GM12878 (cell line): ENCODE data around the gene EIF5. TPM values are rescaled to one million over a fixed set of nuclear protein-coding genes. Genes with fewer than 3 reads are reported as not detected.
A peak's percentile ranks its signal among the peaks of the same experiment; 100 is the strongest.

Experiments used
- ATAC-seq: fragments of 200-7000 bp; cut with Tn5 transposase; 3 replicates; pipeline ENCODE4 v1.9.1; 2020; ENCODE audit warnings: mild to moderate bottlenecking, moderate library complexity
- BruUV-seq: library from RNA; stranded (reverse); fragments of 400-500 nt; replicated peaks from 2 replicates; lab custom pipeline; 2021; lab: Mats Ljungman, UMichigan
- CTCF ChIA-PET: fragments of 300-600 bp; sonication (Branson Sonifier 250); formaldehyde crosslinking; extraction: SDS; loops from one replicate; lab custom pipeline; 2021; ENCODE audit warnings: inconsistent platforms; lab: Yijun Ruan, JAX
- POLR2A ChIA-PET: fragments of 350-600 bp; formaldehyde crosslinking; extraction: SDS; loops from one replicate; lab custom pipeline; 2021; ENCODE audit warnings: inconsistent platforms; lab: Charles Lee
- RAD21 ChIA-PET: fragments of 300-600 bp; sonication (Branson Sonifier 250); formaldehyde crosslinking; loops from one replicate; lab custom pipeline; 2023; ENCODE audit warnings: antibody characterized with exemption; ENCODE audit not compliant: unreplicated experiment; lab: Charles Lee
- SMC1A ChIA-PET: fragments of 300-600 bp; sonication (Branson Sonifier 250); formaldehyde crosslinking; loops from one replicate; lab custom pipeline; 2023; ENCODE audit not compliant: unreplicated experiment, uncharacterized antibody; lab: Charles Lee
- DNase-seq: peaks from one replicate; pipeline ENCODE4 v3.0.0-alpha.2; 2011; ENCODE audit warnings: low read depth, low spot score
- FAIRE-seq: peaks from 3 replicates; lab custom pipeline; 2011; peaks lifted over from hg19 to GRCh38; lab: Jason Lieb, UNC
- H2AFZ ChIP-seq: 2 replicates; pipeline ENCODE4 v1.6.0; 2011; ENCODE audit warnings: low read depth, low read length, control low read depth; ENCODE audit not compliant: control insufficient read depth
- H3K27ac ChIP-seq: 2 replicates; pipeline ENCODE4 v1.5.1; 2011; ENCODE audit warnings: control low read depth; ENCODE audit not compliant: control insufficient read depth, insufficient read depth
- H3K27me3 ChIP-seq, 2 experiments: replicated peaks in 1 of 2; 2 replicates each; pipeline versions ENCODE4 v1.6.0 to v1.6.1; 2011; ENCODE audit warnings: low read length in 1 of 2; ENCODE audit not compliant: control insufficient read depth in 2 of 2, insufficient read depth in 2 of 2
- H3K36me3 ChIP-seq, 2 experiments: 2 replicates each; pipeline ENCODE4 v1.5.1; 2011; ENCODE audit warnings: low read length in 1 of 2; ENCODE audit not compliant: control insufficient read depth in 2 of 2, insufficient read depth in 2 of 2
- H3K4me1 ChIP-seq: 2 replicates; pipeline ENCODE4 v1.6.1; 2011; ENCODE audit warnings: mild to moderate bottlenecking, low read length, moderate library complexity, mixed read lengths; ENCODE audit not compliant: control insufficient read depth, insufficient read depth
- H3K4me2 ChIP-seq: 2 replicates; pipeline ENCODE4 v1.6.0; 2011; ENCODE audit warnings: control low read depth; ENCODE audit not compliant: control insufficient read depth, insufficient read depth
- H3K4me3 ChIP-seq: fragments of 200-600 bp; sonication (generic); 2 replicates; pipeline ENCODE4 v1.5.1; 2016
- H3K79me2 ChIP-seq: 2 replicates; pipeline ENCODE4 v1.6.0; 2011; ENCODE audit warnings: low read length; ENCODE audit not compliant: control insufficient read depth, insufficient read depth
- H3K9ac ChIP-seq: 2 replicates; pipeline ENCODE4 v1.8.0; 2011; ENCODE audit warnings: low read length, control low read depth, mixed read lengths; ENCODE audit not compliant: control insufficient read depth, insufficient read depth
- H3K9me3 ChIP-seq: replicated peaks from 3 replicates; pipeline ENCODE4 v1.5.1; 2011; ENCODE audit warnings: mild to moderate bottlenecking, low read length; ENCODE audit not compliant: control insufficient read depth, insufficient read depth
- H4K20me1 ChIP-seq: 2 replicates; pipeline ENCODE4 v1.6.0; 2011; ENCODE audit not compliant: control insufficient read depth, insufficient read depth
- ATF2 ChIP-seq: IDR thresholded peaks from 2 replicates; pipeline ENCODE4 v1.6.1; 2012; ENCODE audit warnings: low read length, inconsistent platforms
- CHD2 ChIP-seq: IDR thresholded peaks from 2 replicates; pipeline ENCODE4 v1.6.1; 2011; ENCODE audit warnings: low read depth, low read length, improper control_type of control experiment, borderline replicate concordance
- ESRRA ChIP-seq: IDR thresholded peaks from 2 replicates; pipeline ENCODE4 v1.6.1; 2012; ENCODE audit warnings: mild to moderate bottlenecking, low read length, improper control_type of control experiment
- EZH2 ChIP-seq: IDR thresholded peaks from 2 replicates; pipeline ENCODE4 v1.6.1; 2012; ENCODE audit warnings: low read depth, mild to moderate bottlenecking, control low read depth, inconsistent platforms, low read length, borderline replicate concordance; ENCODE audit not compliant: control insufficient read depth
- GABPA ChIP-seq: IDR thresholded peaks from 2 replicates; pipeline ENCODE4 v1.6.1; 2014; ENCODE audit warnings: antibody characterized with exemption, low read depth, mild to moderate bottlenecking, inconsistent platforms
- KAT2A ChIP-seq: conservative IDR thresholded peaks from 2 replicates; pipeline ENCODE4 v1.6.1; 2011; ENCODE audit warnings: low read depth, low read length; ENCODE audit not compliant: control insufficient read depth
- MXI1 ChIP-seq: fragments of 150-350 bp; IDR thresholded peaks from 2 replicates; pipeline ENCODE4 v1.6.1; 2011; ENCODE audit warnings: low read depth, mild to moderate bottlenecking, inconsistent platforms, low read length, improper control_type of control experiment
- NFXL1 ChIP-seq: fragments of 450-650 bp; IDR thresholded peaks from 2 replicates; pipeline ENCODE4 v1.6.1; 2017; ENCODE audit warnings: antibody characterized with exemption, mild to moderate bottlenecking, borderline replicate concordance
- POLR2A ChIP-seq: IDR thresholded peaks from 2 replicates; pipeline ENCODE4 v1.6.1; 2011; ENCODE audit warnings: low read depth, mild to moderate bottlenecking, low read length
- SIN3A ChIP-seq: IDR thresholded peaks from 2 replicates; pipeline ENCODE4 v1.6.1; 2012; ENCODE audit warnings: low read depth, low read length, improper control_type of control experiment
- SMARCA5 ChIP-seq: fragments of 450-650 bp; IDR thresholded peaks from 2 replicates; pipeline ENCODE4 v1.6.1; 2017; ENCODE audit warnings: mild to moderate bottlenecking
- SREBF1 ChIP-seq: IDR thresholded peaks from 2 replicates; pipeline ENCODE4 v1.6.1; 2012; ENCODE audit warnings: mild to moderate bottlenecking, low read length
- STAT3 ChIP-seq: IDR thresholded peaks from 2 replicates; pipeline ENCODE4 v1.6.1; 2011; ENCODE audit warnings: low read depth, low read length, improper control_type of control experiment
- ZNF274 ChIP-seq: IDR thresholded peaks from one replicate; pipeline ENCODE4 v1.8.0; 2011; ENCODE audit not compliant: insufficient read length, insufficient read depth
- ZNF384 ChIP-seq: IDR thresholded peaks from 2 replicates; pipeline ENCODE4 v1.6.1; 2012; ENCODE audit warnings: low read depth, mild to moderate bottlenecking, low read length, improper control_type of control experiment, borderline replicate concordance
- ZSCAN29 ChIP-seq: fragments of 450-650 bp; IDR thresholded peaks from 2 replicates; pipeline ENCODE4 v1.6.1; 2017; ENCODE audit warnings: mild to moderate bottlenecking, moderate library complexity
- WGBS: methylation state at CpG from one replicate; pipeline ENCODE4 v1.1.6; 2016; ENCODE audit warnings: low lambda C conversion rate; ENCODE audit not compliant: insufficient replicate concordance, insufficient coverage; ENCODE audit errors: missing lambda C conversion rate; 5-methylcytosine and 5-hydroxymethylcytosine counted together
- in situ Hi-C: fragments of 300-500 bp; cut with MboI; formaldehyde crosslinking; loops from 9 replicates; pipeline ENCODE4 v1.14.3; 2018; ENCODE audit warnings: mixed read lengths
- intact Hi-C: fragments of 100-400 bp; cut with micrococcal nuclease; formaldehyde crosslinking; loops from one replicate; pipeline ENCODE4 v1.14.2; 2022; ENCODE audit not compliant: unreplicated experiment
- polyA plus RNA-seq, 11 experiments: library from polyadenylated mRNA; depleted of rRNA in 4 of 11; unstranded in 6 of 11; stranded (reverse) in 5 of 11; fragments of >200 nt; fragmentation: Nextera tagmentation in 4 of 11; fragmentation: Illumina TruSeq in 1 of 11; extraction: Ambion mirVana in 4 of 11; extraction: Trizol in 1 of 11; gene quantifications; 1 replicate in 1 of 11; 2 replicates in 10 of 11; pipeline versions ENCODE4 v1.2.1 to v1.2.3, GENCODE V29; 2011 to 2016; ENCODE audit warnings: inconsistent platforms in 2 of 11, missing spikeins in 2 of 11, low read depth in 1 of 11
- total RNA-seq, 4 experiments: library from RNA; depleted of rRNA in 3 of 4; stranded (reverse); fragments of >200 nt in 3 of 4; fragmentation: Illumina TruSeq in 1 of 4; extraction: Trizol in 1 of 4; gene quantifications; 2 replicates each; pipeline versions ENCODE4 v1.2.1 to v1.2.3, GENCODE V29; 2013 to 2021
- TF ChIP-seq, protein P1 (sequence below): IDR thresholded peaks from 2 replicates; pipeline ENCODE4 v1.6.1; 2011; ENCODE audit warnings: borderline replicate concordance, low read depth, mild to moderate bottlenecking, moderate library complexity, mixed read lengths, low read length; ENCODE audit not compliant: insufficient read depth; ENCODE audit errors: extremely low read length

Gene EIF5
- total and polyA plus RNA-seq, 10 of the 15 experiments (the other 5 are each of a cell fraction or from before 2014, with no cell fraction given): 51.2 to 360 (median 115) TPM

GRCh38 chr14:103347091-103347815, 13.2 kb downstream of the EIF5 start:
- H3K4me3 ChIP-seq: no peak overlapping the region
- H3K27me3 ChIP-seq: no peaks in the 10 kb centered on the region
- no peak overlapping the region for H2AFZ ChIP-seq
- no peaks in the 10 kb centered on the region for H3K79me2 ChIP-seq
- H3K9ac ChIP-seq: no peak overlapping the region
- CTCF ChIA-PET: no interaction called here
- intact Hi-C loops: no loop called here
- SMC1A ChIA-PET: no interaction called here
- no peak overlapping the region for H3K4me2 ChIP-seq
- POLR2A ChIA-PET: interaction anchor here (1.4 kb wide), 1 partner anchor 40 kb away, joined by 3 read pairs; no protein-coding TSS in a partner anchor
- 61% methylated on average over 12 of the region's 12 CpGs for WGBS
- H3K9me3 ChIP-seq: no peaks in the 10 kb centered on the region
- TF ChIP-seq ZNF274 (no peak), POLR2A (peak; percentile 59; the same call in 1 of the 2 replicates)
- TF ChIP-seq, all 136 proteins: peak for 1
- peak; percentile 5; the same call in 1 of the 3 replicates for ATAC-seq
- Histone ChIP-seq H4K20me1 (no peaks in the 10 kb centered on the region), H3K4me1 (no peaks in the 10 kb centered on the region), H3K27ac (no peak overlapping the region), H3K36me3 (peaks cover 4 to 24% of the 10 kb centered on the region in 2 experiments)
- in situ Hi-C loops: no loop called here
- no peak for FAIRE-seq
- no peak for DNase-seq
- no TSS peak for BruUV-seq
- RAD21 ChIA-PET: no interaction called here

GRCh38 chr14:103348154-103348553, 14.1 kb downstream of the EIF5 start:
- 59% methylated on average over 5 of the region's 5 CpGs for WGBS
- BruUV-seq: no TSS peak
- DNase-seq: no peak
- ChIA-PET CTCF (no interaction called here), POLR2A (no interaction called here), SMC1A (no interaction called here), RAD21 (no interaction called here)
- H2AFZ ChIP-seq: no peak overlapping the region
- peaks cover 4 to 17% of the 10 kb centered on the region in 2 experiments for H3K36me3 ChIP-seq
- H3K4me3 ChIP-seq: no peak overlapping the region
- H3K27me3 ChIP-seq: no peaks in the 10 kb centered on the region
- FAIRE-seq: no peak
- no peak overlapping the region for H3K4me2 ChIP-seq
- no peaks in the 10 kb centered on the region for H3K4me1 ChIP-seq
- no peak for ATAC-seq
- H4K20me1 ChIP-seq: no peaks in the 10 kb centered on the region
- no peak overlapping the region for H3K9ac ChIP-seq
- H3K27ac ChIP-seq: no peak overlapping the region
- intact Hi-C loops: no loop called here
- H3K9me3 ChIP-seq: no peaks in the 10 kb centered on the region
- H3K79me2 ChIP-seq: no peaks in the 10 kb centered on the region
- in situ Hi-C loops: no loop called here
- TF ChIP-seq NFXL1 (no peak), STAT3 (no peak), KAT2A (no peak), MXI1 (no peak), ZSCAN29 (no peak), ESRRA (no peak), EZH2 (no peak), GABPA (no peak), SREBF1 (no peak), ATF2 (no peak), SIN3A (no peak), CHD2 (no peak), ZNF384 (no peak), SMARCA5 (no peak)
- TF ChIP-seq, protein P1, sequence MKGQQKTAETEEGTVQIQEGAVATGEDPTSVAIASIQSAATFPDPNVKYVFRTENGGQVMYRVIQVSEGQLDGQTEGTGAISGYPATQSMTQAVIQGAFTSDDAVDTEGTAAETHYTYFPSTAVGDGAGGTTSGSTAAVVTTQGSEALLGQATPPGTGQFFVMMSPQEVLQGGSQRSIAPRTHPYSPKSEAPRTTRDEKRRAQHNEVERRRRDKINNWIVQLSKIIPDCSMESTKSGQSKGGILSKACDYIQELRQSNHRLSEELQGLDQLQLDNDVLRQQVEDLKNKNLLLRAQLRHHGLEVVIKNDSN: no peak
